VCaP (cell line): ENCODE measurements around the gene NEK5.

Source experiments
- H3K27ac ChIP-seq: fragments of 450-650 bp; 2 replicates; pipeline ENCODE4 v1.5.1; 2017
- CTCF ChIP-seq: fragments of 450-650 bp; conservative IDR thresholded peaks from 2 replicates; pipeline ENCODE4 v1.5.1; 2017; ENCODE audit warnings: mild to moderate bottlenecking, moderate library complexity

NEK5 gene

GRCh38 chr13:51988988-51989618 lies 139.8 kb downstream of the NEK5 start:
- no peak overlapping the region for H3K27ac ChIP-seq
- no peak for TF ChIP-seq CTCF
